ENCODE data around the gene ST6GALNAC1. TPM values are rescaled to one million over a fixed set of nuclear protein-coding genes. Genes with fewer than 3 reads are reported as not detected.

Gene ST6GALNAC1
- total RNA-seq, 2 experiments from 2014 or later = 1.8 to 2.5 TPM

DNA sequence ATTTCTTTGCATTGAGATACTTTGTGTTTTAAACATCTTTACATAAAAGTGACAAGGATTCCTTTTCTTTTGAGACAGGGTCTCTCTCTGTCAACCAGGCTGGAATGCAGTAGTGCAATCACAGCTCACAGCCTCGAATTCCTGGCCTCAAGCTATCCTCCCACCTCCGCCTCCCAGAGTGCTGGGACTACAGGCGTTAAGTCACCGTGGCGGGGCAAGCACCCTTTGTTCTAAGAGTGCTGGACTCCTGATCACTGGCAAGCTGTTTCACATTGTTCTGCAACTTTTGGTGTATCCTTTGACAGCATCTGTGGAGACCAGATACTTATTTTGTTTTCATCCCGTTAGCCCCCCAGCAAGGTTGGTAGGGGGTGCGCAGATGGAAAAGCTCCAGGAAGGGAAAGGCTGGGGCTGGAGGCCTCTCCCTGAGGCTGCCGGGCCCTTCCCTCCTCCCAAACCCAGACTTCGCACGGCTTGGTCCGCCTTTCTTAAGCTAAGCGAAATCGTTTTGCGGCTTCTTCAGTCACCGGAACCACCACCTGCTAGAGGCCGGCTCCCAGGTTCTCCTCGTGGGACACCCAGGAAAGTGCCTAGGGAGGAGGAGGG lies 59.0 kb downstream of the ST6GALNAC1 start:
- Mint-ChIP-seq H3K9me3 (no peaks in the 10 kb centered on the region), H3K36me3 (ENCODE audit: low read depth) (no peaks in the 10 kb centered on the region), H3K4me1 (ENCODE audit: low read depth) (peaks cover 9% of the 10 kb centered on the region), H3K27ac (no peak overlapping the region), H3K4me3 (peak overlapping the region; percentile 79), H3K27me3 (peaks cover 53% of the 10 kb centered on the region)
- Histone ChIP-seq H3K4me3 (ENCODE audit: low read length) (peak overlapping the region; percentile 56), H3K36me3 (ENCODE audit: insufficient read depth, low read length) (no peaks in the 10 kb centered on the region), H3K27me3 (ENCODE audit: control insufficient read depth in 1 of 2, insufficient read depth in 2 of 2, low read length in 2 of 2) (peaks cover 31 to 49% of the 10 kb centered on the region in 2 experiments), H3K4me1 (ENCODE audit: insufficient read depth, low read length) (peaks cover 26% of the 10 kb centered on the region), H3K9me3 (ENCODE audit: control insufficient read depth in 1 of 2, insufficient read depth in 1 of 2, low read length in 2 of 2) (peaks cover 0 to 10% of the 10 kb centered on the region in 2 experiments), H3K27ac (ENCODE audit: low read depth in 1 of 2, low read length in 2 of 2) (no peak overlapping the region)
- ChIA-PET CTCF (interaction anchor here (0.7 to 2.7 kb wide), 4 partner anchors 9 to 61 kb away, joined by 3 to 17 read pairs (median 5); no protein-coding TSS in a partner anchor), POLR2A (interaction anchor here (0.7 to 1.0 kb wide), 3 partner anchors 26 to 340 kb away, joined by 3 to 4 read pairs (median 3); no protein-coding TSS in a partner anchor)
- ATAC-seq (ENCODE audit: poor library complexity) (no peak), DNase-seq (no peak)
- TF ChIP-seq, protein P1, sequence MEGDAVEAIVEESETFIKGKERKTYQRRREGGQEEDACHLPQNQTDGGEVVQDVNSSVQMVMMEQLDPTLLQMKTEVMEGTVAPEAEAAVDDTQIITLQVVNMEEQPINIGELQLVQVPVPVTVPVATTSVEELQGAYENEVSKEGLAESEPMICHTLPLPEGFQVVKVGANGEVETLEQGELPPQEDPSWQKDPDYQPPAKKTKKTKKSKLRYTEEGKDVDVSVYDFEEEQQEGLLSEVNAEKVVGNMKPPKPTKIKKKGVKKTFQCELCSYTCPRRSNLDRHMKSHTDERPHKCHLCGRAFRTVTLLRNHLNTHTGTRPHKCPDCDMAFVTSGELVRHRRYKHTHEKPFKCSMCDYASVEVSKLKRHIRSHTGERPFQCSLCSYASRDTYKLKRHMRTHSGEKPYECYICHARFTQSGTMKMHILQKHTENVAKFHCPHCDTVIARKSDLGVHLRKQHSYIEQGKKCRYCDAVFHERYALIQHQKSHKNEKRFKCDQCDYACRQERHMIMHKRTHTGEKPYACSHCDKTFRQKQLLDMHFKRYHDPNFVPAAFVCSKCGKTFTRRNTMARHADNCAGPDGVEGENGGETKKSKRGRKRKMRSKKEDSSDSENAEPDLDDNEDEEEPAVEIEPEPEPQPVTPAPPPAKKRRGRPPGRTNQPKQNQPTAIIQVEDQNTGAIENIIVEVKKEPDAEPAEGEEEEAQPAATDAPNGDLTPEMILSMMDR (IDR thresholded peaks at IDR 0.05) = no peak
- intact Hi-C loops (cut with DNase I, micrococcal nuclease) = no loop called here

DNA sequence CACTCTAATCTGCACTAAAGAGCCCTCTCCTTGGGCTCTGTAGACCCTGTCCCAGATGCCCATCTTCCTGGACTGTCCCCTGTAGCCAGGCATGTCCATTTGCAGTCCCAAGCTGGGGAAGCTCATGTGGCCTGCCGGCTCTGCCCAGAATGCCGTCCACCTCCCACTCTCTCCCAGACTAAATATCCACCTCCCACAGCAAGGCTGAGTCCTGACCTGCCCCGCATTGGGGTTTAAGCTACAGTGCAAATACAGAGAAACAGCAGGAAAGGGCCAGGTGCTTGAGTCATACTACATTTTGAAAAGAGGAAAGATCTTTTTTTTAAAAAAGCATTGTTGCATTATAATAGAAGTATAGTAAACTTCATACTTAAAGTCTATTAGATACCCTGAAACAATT lies 60.9 kb downstream of the ST6GALNAC1 start:
- intact Hi-C loops (cut with DNase I, micrococcal nuclease) = no loop called here
- DNase-seq = peak in 1 of 14 experiments; percentile 5
- H3K4me3 ChIP-seq (ENCODE audit: low read length) = no peak overlapping the region
- ATAC-seq (ENCODE audit: poor library complexity) = no peak
- no peak overlapping the region for H3K27ac ChIP-seq (ENCODE audit: low read depth in 1 of 2, low read length in 2 of 2)
- H3K36me3 Mint-ChIP-seq (ENCODE audit: low read depth) = no peaks in the 10 kb centered on the region
- ChIA-PET CTCF (interaction anchor here (2.5 kb wide), 1 partner anchor 41 kb away, joined by 7 read pairs; no protein-coding TSS in a partner anchor), POLR2A (no interaction called here)
- H3K4me1 Mint-ChIP-seq (ENCODE audit: low read depth) = peaks cover 9% of the 10 kb centered on the region
- H3K27ac Mint-ChIP-seq = no peak overlapping the region
- H3K27me3 Mint-ChIP-seq = peaks cover 37% of the 10 kb centered on the region
- H3K4me3 Mint-ChIP-seq = no peak overlapping the region
- TF ChIP-seq, protein P1 (IDR thresholded peaks at IDR 0.05) = no peak
- H3K27me3 ChIP-seq (ENCODE audit: control insufficient read depth in 1 of 2, insufficient read depth in 2 of 2, low read length in 2 of 2) = peaks cover 20 to 32% of the 10 kb centered on the region in 2 experiments
- H3K36me3 ChIP-seq (ENCODE audit: insufficient read depth, low read length) = no peaks in the 10 kb centered on the region
- H3K9me3 ChIP-seq (ENCODE audit: control insufficient read depth in 1 of 2, insufficient read depth in 1 of 2, low read length in 2 of 2) = peaks cover 0 to 10% of the 10 kb centered on the region in 2 experiments
- peaks cover 26% of the 10 kb centered on the region for H3K4me1 ChIP-seq (ENCODE audit: insufficient read depth, low read length)
- no peaks in the 10 kb centered on the region for H3K9me3 Mint-ChIP-seq

- Mint-ChIP-seq H3K36me3 (ENCODE audit: low read depth) (no peaks in the 10 kb centered on the region), H3K27me3 (peaks cover 26% of the 10 kb centered on the region), H3K9me3 (no peaks in the 10 kb centered on the region), H3K4me1 (ENCODE audit: low read depth) (peaks cover 4% of the 10 kb centered on the region), H3K4me3 (no peak overlapping the region), H3K27ac (no peak overlapping the region)
- Histone ChIP-seq H3K27ac (ENCODE audit: low read depth in 1 of 2, low read length in 2 of 2) (no peak overlapping the region), H3K27me3 (ENCODE audit: control insufficient read depth in 1 of 2, insufficient read depth in 2 of 2, low read length in 2 of 2) (peaks cover 12 to 22% of the 10 kb centered on the region in 2 experiments), H3K9me3 (ENCODE audit: control insufficient read depth in 1 of 2, insufficient read depth in 1 of 2, low read length in 2 of 2) (peaks cover 0 to 10% of the 10 kb centered on the region in 2 experiments), H3K4me3 (ENCODE audit: low read length) (no peak overlapping the region), H3K36me3 (ENCODE audit: insufficient read depth, low read length) (no peaks in the 10 kb centered on the region), H3K4me1 (ENCODE audit: insufficient read depth, low read length) (peaks cover 19% of the 10 kb centered on the region)
- DNase-seq = no peak
- no peak for ATAC-seq (ENCODE audit: poor library complexity)
- TF ChIP-seq, protein P1 (IDR thresholded peaks at IDR 0.05) = no peak
- ChIA-PET CTCF (no interaction called here), POLR2A (no interaction called here)
- intact Hi-C loops (cut with DNase I, micrococcal nuclease) = no loop called here
Measured at GRCh38 chr17:76581515-76581914, 62.0 kb downstream of the ST6GALNAC1 start.

Measured in CD4-positive, alpha-beta T cell (primary cell).